GM19324 (cell line): Measurements from ENCODE around the gene RAB44.
"Not testable (repeated sequence)": the region's sequence is repeated elsewhere in the genome, so short reads cannot be mapped to it uniquely, and the experiment has no call there.

Experiments used
- ATAC-seq: cut with Tn5 transposase; IDR thresholded peaks from one replicate; pipeline ENCODE4 v1.9.1; 2021; ENCODE audit warnings: mild to moderate bottlenecking, moderate library complexity; ENCODE audit not compliant: unreplicated experiment, low FRiP score

The RAB44 gene

DNA sequence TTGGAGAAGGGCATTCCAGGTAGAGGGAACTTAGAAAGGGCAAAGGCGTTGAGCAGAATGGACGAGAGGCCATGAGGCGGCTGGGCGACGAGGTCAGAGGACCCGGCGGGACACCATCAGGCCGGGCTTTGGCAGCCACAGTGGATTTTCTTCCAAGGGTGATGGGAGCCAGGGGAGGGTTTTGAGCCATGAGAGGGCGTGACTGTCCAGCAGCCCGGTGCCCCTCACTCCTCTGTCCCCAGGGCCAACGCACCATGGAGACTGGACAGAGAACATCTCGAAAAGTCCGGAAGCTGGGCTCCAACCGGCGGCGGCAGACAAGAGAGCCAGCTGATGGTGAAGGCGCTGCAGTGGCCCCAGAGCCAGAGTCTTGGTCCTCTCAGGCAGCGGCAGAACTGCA is 6.4 kb downstream of the RAB44 start:
- no peak for ATAC-seq

DNA sequence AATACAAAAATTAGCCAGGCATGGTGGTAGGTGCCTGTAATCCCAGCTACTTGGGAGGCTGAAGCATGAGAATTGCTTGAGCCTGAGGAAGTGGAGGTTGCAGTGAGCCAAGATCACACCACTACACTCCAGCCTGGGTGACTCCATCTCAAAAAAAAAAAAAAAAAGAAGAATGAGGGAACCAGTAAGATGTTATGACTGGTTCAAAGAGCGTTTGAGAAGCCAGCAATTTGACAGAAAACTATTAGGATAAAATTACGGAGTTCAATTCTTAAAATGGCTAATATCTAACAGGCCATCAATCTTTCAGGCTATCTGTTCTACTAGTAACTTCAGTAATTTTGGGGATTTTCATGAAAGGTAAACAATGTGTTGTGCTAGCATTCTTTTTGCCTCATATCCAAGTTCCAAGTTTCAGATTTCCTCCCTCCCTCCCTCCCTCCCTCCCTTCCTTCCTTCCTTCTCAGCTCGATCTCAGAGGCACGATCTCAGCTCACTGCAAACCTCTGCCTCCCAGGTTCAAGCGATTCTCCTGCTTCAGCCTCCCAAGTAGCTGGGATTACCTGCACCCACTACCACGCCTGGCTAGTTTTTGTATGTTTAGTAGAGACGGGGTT is 7.4 kb downstream of the RAB44 start:
- not testable (repeated sequence) for ATAC-seq

- ATAC-seq: no peak
These were observed 8.7 kb downstream of the RAB44 start for GRCh38 chr6:36706339-36706738.

DNA sequence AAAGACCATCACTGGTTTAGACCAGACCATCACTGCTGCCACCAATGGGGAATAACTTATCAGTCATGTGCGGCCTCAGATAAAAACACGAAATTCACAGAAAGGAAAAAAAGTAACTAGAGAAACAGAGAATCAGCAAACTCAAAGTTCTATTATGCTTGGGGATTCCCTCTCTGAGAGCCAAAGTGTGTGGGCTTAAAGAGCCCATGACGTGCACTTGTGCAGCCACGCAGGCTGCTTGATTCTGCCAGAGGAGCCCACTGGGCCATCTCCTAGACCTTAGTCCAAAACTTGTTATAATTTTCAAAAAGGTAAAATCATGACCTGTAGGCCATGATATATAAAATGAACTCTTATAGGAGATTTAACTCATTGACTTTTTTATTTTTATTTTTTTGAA is 15.2 kb downstream of the RAB44 start:
- no peak for ATAC-seq

- ATAC-seq: no peak
These were observed 16.2 kb downstream of the RAB44 start for GRCh38 chr6:36713846-36714245.

DNA sequence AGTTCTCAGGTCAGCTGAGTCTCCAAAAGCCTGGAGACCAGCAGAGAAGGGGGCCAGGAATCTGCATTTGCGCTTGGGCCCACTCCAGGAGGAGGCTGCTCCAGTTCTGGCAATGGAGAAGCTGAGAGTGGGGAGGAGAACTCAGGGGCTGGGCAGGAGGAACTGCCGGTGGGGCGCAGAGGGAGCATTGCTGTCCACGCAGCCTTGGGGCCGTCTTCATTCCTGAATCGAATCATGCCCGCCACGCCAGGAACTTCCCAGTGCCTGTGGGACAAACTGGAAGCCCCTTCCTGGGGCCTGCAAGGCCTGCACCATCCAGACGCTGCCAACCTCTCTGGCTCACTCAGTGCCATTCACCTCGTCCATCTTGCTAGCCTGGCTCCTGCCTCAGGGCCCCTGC is 16.9 kb downstream of the RAB44 start:
- ATAC-seq: no peak

GRCh38 chr6:36715469-36715868 is 17.8 kb downstream of the RAB44 start:
- no peak for ATAC-seq

- no peak for ATAC-seq
These were observed 19.0 kb downstream of the RAB44 start for GRCh38 chr6:36716476-36717093.

- no peak for ATAC-seq
These were observed 19.7 kb downstream of the RAB44 start for GRCh38 chr6:36717231-36717825.

- ATAC-seq: no peak
These were observed 20.4 kb downstream of the RAB44 start for GRCh38 chr6:36717871-36718540.

DNA sequence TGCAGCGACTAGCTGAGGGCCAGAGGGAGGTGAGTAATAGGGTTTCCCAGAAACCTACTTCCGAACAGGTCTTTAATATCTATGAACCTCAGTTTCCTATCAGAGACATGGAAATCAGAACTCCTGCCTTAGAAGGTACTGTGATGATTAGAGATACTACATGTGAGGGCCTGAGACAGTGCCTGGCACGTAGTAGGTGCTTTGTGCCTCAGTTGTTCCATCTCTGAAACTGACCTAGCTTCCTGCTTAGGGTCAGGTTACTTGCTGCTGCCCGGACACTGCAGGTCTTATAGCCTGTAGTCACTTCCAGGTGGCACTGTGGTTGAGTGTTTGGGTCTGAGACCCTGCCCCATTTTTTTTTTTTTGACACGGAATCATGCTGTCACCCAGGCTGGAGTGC is 20.9 kb downstream of the RAB44 start:
- ATAC-seq: no peak

DNA sequence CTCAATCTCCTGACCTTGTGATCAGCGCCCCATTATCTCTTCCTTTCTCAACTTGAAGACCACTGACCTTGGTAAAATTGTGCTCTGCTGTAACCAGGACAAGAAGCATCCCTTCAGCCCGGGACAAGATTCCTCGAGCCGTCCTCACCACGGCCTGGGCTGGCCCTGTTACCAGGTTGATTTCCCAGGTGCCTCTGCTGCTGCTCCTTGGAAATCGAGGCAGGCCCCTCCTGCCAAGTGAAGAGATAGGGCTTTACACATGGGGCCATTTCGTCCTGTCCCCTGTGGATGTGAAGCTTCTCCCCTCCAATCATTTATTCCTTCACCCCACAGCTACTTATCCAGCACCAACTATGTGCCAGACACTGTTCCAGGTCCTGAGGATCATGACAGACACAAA is 21.5 kb downstream of the RAB44 start:
- no peak for ATAC-seq

DNA sequence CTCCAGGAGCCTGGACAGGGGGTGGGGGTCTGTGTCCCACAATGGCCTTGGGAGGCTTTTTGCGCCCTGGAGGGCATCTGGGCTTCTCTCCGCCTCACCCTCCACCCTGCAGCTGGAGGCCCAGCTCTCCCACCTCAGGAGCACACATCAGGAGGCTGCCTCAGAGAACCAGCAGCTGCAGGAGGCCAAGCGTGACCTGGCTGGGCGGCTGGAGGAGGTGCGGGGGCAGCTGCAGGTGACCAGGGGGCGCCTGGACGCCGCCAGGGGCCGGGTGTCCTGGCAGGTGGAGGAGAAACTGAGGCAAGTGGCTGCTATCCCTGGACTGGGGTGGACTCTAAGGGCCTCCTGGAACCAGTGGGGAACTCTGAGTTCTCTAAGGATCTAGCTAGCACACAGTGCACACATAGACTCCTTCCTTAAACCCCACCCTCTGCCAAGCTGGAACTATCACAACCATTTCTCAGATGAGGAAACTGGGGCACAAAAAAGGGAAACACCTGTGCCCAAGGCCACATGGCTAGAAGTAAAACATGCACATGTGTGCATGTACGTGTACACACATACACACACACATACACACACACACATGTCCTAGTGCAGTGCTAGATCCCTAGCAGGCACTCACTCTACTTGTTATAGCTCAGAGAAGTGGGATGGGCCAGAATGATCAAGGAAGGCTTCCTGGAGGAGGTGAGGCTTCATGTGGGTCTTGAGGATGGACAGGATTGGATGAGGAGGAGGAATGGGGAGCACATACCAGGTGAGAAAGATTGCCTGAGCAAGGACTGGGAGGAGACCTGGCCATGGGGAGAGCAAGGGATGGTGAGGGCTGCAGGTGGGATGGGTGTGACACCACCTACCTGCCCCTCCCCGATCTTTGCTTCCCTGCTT is 22.9 kb downstream of the RAB44 start:
- no peak for ATAC-seq

GRCh38 chr6:36721369-36722140 is 23.9 kb downstream of the RAB44 start:
- no peak for ATAC-seq

DNA sequence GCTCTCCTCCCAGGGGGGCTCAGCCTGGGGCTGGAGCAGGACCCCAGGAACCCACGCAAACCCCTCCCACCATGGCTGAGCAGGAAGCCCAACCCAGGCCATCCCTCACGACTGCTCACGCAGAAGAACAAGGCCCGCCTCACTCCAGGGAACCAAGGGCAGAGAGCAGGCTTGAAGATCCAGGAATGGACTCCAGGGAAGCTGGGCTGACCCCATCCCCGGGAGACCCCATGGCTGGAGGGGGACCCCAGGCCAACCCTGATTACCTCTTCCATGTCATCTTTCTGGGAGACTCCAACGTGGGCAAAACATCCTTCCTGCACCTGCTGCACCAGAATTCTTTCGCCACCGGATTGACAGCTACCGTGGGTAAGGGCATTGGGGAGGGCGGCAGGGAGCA is 24.7 kb downstream of the RAB44 start:
- no peak for ATAC-seq

GRCh38 chr6:36722879-36723278 is 25.3 kb downstream of the RAB44 start:
- no peak for ATAC-seq

DNA sequence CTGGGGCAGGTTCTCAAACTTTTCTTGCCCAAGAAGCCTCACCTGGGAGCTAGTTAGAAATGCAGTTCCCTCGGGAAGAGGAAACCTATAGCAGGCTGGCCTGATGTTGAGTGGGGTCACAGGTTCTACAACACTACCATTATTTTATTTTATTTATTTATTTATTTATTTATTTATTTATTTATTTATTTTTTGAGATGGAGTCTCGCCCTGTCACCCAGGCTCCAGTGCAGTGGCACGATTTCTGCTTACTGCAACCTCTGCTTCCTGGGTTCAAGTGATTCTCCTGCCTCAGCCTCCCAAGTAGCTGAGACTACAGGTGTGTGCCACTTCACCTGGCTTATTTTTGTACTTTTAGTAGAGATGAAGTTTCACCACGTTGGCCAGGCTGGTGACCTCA is 26.4 kb downstream of the RAB44 start:
- ATAC-seq: not testable (repeated sequence)

DNA sequence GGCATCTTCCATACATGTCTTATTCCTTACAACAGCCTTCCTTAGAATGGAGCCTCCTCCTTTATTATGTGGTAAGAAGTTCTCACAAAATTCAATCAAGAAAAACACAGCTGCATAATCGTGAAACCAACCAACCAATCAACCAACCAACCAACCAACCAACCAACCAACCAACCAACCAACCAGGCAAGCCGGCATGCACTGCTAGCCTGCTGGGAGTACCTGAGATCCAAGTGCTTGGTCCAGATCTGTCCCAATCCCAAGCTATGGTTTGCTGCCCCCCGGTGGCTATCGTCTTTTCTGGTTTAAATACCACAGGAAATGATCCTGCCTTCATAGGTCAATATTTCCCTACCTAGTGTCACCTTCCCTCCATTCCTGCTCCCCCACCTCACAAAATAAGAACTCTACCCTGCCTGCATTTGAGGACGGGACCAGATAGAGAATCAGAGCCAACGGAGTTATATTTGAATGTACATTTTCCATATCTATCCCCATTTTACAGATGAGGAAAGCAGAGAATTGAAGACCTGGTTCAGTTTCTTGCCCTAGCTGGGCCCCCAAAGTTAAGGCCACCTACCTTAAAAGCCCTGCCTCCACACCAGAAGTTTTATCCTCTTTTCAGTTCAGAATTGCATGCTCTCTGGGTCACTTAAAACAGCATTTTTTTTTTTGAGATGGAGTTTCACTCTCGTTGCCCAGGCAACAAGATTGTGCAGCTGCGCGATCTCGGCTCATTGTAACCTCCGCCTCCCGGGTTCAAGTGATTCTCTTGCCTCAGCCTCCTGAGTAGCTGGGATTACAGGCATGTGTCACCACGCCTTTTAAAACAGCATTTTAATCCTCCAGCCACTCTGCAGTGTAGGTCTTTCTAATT is 27.1 kb downstream of the RAB44 start:
- ATAC-seq: no peak

- ATAC-seq: no peak
These were observed 28.0 kb downstream of the RAB44 start for GRCh38 chr6:36725581-36725980.
